K562 treated with DMSO at 1 percent for 24 hours (cell line): ENCODE measurements around the gene BTBD1. TPM values are rescaled to one million over a fixed set of nuclear protein-coding genes. Genes with fewer than 3 reads are reported as not detected.

Source experiments
- total RNA-seq: library from RNA; unstranded; fragments of 300-600 nt; gene quantifications from 2 replicates; pipeline ENCODE4 v1.2.3, GENCODE V29; 2022; ENCODE audit warnings: low read depth; ENCODE audit not compliant: insufficient read depth

Gene BTBD1
- total RNA-seq, result 47.7 and 57.1 TPM in 2 replicates

GRCh38 chr15:83066734-83067637 lies at the start of gene BTBD1:
Gene BTBD1, minus strand, starts transcription at chr15:83067252. Its CDS starts 101 bp downstream, at chr15:83067151.

DNA sequence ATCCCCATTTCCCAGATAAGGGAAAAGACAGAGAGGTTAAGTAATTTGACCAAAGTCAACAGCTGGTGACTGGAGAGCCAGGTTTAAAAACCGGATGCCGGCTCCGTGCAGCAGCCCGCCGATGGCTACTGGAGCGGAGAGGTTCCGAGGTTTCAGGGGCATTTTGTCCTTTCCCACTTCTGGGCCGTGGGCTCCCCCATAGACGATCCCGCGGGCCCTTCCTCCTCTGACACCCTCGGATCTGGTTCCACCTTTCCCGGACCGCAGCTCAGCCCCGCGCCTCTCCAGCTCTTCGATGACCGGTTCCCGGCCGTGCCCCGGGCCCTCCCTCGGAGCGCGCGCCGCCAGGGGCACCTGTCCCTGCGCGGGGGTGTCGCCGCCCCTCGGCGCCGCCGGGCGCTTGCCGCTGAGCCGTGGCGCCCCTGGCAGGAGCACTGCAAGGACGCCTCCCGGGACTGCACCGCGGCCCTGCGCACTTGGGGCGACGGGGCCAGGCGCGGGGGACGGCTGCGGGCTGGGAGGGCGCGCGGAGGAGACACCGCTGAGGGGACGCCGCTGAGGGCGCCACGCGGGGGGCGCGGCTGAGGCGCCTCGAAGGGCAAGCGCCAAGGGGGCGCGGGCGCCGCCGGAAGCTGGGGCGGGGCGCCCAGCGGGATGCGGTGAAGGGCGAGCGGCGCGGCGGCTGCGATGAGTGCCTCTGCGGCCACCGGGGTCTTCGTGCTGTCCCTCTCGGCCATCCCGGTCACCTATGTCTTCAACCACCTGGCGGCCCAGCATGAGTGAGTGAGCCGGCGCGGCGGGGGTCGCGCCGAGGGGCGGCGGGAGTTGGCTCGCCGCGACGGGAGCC lies 40.2 kb upstream of the BTBD1 start, which contains the start of gene TM6SF1:
Gene TM6SF1, plus strand, starts transcription at position 652 of the 847 bp plus-strand sequence. Its CDS starts 36 bp downstream, at position 688.

DNA sequence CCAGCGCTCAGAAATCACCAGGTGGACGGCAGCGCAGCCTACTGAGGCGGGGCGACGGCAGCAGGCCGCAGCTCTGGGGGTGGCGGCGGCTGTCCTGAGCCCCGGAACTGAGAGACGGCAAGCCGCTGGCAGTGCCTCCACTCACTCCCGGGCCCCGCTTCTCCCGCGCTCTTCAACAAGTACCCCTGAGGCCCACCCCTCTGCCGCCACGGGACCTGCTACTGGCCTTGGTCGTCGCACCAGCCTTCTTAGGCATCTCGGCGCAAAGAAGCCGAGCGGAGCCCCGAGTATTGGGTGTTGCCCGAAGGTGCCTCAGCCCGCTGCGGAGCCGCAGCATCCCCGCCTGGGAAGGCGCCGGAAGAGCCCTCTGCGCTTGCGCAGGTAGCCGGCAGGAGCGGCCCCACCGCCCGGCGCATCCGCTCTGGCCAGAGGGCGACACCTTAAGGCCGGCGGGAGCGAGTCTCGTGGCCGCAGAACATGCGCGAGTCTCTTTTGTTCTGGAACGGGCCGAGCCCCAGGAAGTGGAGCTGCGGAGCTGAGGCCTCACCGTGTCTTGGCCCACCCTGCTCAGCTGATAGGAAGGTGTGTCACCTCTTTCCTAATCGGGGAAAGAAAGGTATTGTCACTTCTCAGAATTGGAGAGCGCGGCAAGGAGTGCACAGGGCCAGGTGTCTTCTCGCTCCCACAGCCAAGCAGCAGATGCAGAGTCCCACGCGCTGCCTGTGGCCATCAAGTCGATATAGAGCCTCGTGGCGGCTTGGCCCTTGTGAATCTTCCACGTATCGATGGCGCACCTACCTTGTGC lies 55.6 kb downstream of the BTBD1 start, which contains the start of gene C15orf40:
Gene C15orf40, minus strand, starts transcription at position 369 of the 805 bp plus-strand sequence. Its CDS starts 32 bp downstream, at position 337.

GRCh38 chr15:82985688-82986441 lies 81.2 kb downstream of the BTBD1 start, which contains the start of gene RAMAC:
Gene RAMAC, plus strand, starts transcription at chr15:82986210. Its CDS starts 2,809 bp downstream, at chr15:82989019.

Other genes with a start within 250 kb of the BTBD1 start
- 1.2 TPM in 1 of 2 replicates, not detected in the other for gene HOMER2, start 114.5 kb downstream of the BTBD1 start, total RNA-seq
- 32.4 and 34.6 TPM in 2 replicates for gene RAMAC, start 81.0 kb downstream of the BTBD1 start, total RNA-seq
- 15.6 and 17.1 TPM in 2 replicates for gene C15orf40, start 55.6 kb downstream of the BTBD1 start, total RNA-seq
- 11.9 and 13.6 TPM in 2 replicates for gene TM6SF1, start 40.4 kb upstream of the BTBD1 start, total RNA-seq
- 18.0 and 18.2 TPM in 2 replicates for gene HDGFL3, start 140.6 kb upstream of the BTBD1 start, total RNA-seq
- not detected in 2 replicates for gene BNC1, start 217.4 kb upstream of the BTBD1 start, total RNA-seq